SU-DHL-6 (cell line): ENCODE results near the gene RHOT2.

ENCODE experiments used
- CTCF ChIP-seq: fragments of 200-600 bp; sonication (generic); IDR thresholded peaks from one replicate; pipeline ENCODE4 v1.5.1; 2017; ENCODE audit warnings: antibody characterized with exemption, mild to moderate bottlenecking, low read length, moderate library complexity; ENCODE audit not compliant: insufficient read depth, poor library complexity, severe bottlenecking
- EZH2phosphoT487 ChIP-seq: fragments of 200-600 bp; sonication (generic), shearing (Covaris generic); conservative IDR thresholded peaks from 2 replicates; pipeline ENCODE4 v1.6.1; 2018; ENCODE audit warnings: mild to moderate bottlenecking, antibody characterized with exemption, low read length, moderate library complexity, mixed read lengths

DNA sequence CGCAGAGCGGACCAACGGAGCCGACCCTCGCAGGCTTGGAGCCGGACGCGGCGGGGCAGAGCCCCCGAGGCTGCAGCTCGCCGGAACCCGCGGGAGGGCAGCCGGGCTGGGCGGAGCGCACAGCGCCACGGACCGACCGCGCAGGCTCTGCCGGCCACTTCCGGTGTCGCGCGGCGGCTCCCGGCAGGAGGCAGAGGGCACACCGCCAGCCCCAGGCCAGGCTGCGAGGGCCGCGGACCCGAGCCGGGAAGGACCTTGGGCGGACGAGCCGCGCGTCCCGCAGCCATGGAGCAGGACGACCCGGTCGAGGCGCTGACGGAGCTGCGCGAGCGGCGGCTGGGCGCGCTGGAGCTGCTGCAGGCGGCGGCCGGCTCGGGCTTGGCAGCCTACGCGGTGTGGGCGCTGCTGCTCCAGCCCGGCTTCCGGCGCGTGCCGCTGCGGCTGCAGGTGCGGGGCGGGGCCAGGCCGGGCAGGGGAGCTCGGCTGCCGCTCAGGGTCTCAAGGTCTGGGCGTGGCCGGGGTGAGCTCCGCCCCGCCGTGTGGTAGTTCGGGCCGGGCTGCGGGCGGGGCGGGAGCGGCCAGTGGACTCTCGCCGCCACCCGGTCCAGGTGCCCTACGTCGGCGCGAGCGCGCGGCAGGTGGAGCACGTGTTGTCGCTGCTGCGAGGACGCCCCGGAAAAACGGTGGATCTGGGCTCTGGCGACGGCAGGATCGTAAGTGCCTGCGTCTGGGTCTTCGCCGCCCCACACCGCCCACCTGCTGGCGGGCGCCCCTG, 53.2 kb downstream of the RHOT2 start, which contains the start of gene ANTKMT:
- no peak for TF ChIP-seq CTCF
- TF ChIP-seq EZH2phosphoT487, result no peak
